Measurements from ENCODE around the gene CREB3L4.

DNA sequence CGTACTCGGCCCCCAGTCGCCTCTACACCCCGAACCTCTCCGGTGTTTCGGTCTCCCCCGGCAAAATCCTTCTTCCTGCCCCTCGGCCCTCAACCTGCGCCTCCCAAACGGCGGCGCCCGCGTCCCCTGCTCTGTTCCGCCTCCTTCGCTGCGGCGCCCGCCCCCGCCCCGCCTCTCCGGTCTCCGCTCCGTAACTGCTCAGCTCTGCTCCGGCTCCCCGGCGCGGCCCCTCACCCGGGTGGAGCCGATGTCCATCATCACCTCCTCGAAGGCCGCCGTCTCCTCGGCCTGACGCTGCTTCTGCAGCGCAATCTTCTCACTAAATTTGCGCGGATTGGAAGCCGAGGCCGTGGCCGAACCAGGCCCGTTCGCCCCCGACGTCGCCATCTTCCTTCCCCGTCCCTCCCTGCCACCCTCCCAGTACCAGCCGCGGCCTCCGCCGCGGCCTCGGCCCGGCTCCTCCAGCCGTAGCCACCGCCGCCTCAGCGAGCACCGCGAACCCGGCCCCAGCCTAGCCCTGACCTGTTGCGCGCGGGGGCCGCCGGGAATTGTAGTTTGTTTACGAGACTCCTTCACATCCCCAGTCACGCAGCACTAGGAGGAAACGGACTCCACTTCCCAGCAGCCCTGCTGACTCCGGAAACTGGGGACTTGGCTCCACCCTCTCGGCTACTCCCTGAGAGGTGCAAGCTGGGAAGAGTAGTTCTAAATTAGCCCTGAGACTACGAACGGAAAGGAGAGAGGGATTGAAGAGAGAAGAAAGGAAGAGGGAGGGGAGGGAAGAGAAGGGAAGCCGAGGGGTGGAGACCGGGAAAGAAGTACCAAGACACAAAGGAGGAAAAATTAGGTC lies 9.4 kb upstream of the CREB3L4 start, which contains the start of gene CRTC2:
- no peak; the same call in 1 of the 2 replicates for TF ChIP-seq GATA2 (IDR thresholded peaks at IDR 0.05; ENCODE audit: low read depth, low read length)
- no peak for TF ChIP-seq GATA3 (IDR thresholded peaks at IDR 0.05; ENCODE audit: low read depth, low read length)
